ENCODE data around the gene BEX3. TPM values are rescaled to one million over a fixed set of nuclear protein-coding genes. Genes with fewer than 3 reads are reported as not detected.

The BEX3 gene
- 132 and 200 TPM in 2 replicates for total RNA-seq

DNA sequence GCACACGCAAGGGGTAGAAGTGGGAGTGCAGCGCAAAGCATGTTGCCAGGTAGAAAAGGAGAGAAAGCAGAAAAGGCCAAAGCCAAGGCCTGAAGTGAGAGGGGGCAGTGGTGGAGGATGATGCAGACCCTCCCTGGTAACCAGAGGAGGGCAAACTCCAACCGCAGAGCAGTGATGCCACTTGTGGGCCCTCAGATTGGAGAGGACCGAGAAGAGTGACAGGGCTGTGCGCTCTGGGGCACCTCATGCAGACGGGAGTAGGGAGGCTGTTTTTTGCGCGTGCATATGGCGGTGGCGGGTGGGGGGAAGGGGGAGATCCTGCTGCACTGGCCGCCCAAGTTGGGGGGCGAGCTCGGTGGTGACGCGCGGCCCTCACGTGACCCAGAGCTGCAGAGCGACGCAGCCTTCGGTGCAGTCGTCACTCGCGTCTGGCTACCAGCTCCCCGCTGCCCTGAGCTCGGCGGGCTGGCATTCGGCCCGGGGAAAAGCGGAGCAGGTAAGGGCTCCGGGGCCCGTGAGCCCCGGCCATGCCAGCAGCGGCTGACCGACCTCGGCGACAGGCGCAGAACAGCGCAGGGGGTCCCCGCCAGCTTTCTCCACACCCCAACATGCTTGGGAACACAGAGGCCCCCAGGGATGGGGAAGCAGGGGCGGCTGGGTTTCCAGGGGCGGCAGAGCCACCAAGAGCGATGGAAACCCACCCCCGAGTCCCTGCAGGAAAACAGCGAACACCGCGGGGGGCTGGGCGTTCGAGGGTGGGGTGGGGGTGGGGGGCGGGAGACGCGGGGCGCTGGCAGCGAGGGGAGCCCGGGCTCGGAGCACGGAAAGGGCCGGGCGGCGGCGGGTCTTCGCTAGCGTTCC is at the start of gene BEX3:
Gene BEX3 (plus strand): TSS at position 421 of the 861 bp plus-strand sequence. CDS start 984 bp downstream, outside the sequence.

DNA sequence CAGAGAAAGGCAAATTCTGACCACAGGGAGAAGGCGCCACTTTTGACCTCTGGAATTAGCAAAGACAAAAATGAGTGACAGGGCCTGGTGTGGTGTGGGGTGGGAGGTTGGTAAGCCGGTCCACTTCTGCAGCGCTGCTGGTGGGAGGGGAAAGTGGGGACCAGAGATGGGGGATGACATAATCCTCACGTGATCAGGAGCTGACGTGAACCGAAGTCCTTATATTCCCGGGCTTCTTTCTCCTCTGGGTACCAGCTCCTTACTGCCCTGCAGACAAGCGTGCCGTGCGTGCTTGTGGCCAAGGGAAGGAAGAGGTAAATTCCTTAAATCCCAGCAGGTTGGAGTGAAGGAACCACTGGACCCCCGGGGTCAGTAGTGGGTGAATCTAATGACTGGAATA is 46.3 kb upstream of the BEX3 start, which contains the start of gene TCEAL7:
Gene TCEAL7 (plus strand): TSS at position 249 of the 400 bp plus-strand sequence. CDS start 1,165 bp downstream, outside the sequence.

DNA sequence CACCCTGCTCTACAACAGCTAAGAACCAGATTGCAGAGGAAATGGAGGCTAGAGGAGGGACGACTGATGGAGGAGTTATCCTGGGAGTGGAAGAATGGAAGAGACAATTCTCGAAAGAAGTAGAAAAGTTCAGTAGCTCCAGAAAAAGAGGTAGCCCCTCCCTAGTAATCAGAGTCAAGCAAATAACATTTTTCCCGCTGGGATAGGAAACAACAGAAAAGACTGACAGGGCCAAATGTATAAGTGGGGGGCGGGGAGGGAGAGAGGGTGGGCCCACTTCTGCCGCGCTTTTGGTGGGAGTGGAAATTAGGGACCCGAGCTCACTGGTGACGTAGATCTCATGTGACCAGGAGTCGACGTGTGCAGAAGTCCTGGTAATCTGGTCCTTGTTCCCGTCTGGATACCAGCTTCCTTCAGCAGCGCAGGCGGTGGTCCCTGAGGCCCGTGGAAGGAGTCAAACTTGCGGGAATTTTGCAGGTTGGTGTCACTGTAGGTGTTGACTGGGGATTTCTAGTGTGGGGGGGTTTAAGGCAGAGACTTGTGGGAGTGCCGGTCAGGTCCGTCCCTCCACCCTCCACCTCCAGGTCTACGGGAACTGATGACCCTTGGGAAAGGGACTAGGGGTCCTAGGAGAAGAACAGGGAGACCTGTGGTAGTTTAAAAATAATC is 20.1 kb upstream of the BEX3 start, which contains the start of gene TCEAL9:
Gene TCEAL9 (plus strand): TSS at position 377 of the 669 bp plus-strand sequence. CDS start 1,179 bp downstream, outside the sequence.

Other genes with a start within 250 kb of the BEX3 start
- gene BEX4, start 161.4 kb upstream of the BEX3 start, total RNA-seq, result 26.2 and 32.5 TPM in 2 replicates
- gene TCEAL8, start 121.4 kb upstream of the BEX3 start, total RNA-seq, result 77.5 and 78.7 TPM in 2 replicates
- gene TCEAL5, start 99.8 kb upstream of the BEX3 start, total RNA-seq, result not detected in 2 replicates
- 13.8 and 24.0 TPM in 2 replicates for gene BEX2, start 65.5 kb upstream of the BEX3 start, total RNA-seq
- gene TCEAL7, start 46.3 kb upstream of the BEX3 start, total RNA-seq, result 7.6 and 9.9 TPM in 2 replicates
- gene TCEAL9, start 20.0 kb upstream of the BEX3 start, total RNA-seq, result 70.4 and 76.2 TPM in 2 replicates
- gene RAB40A, start 143.0 kb downstream of the BEX3 start, total RNA-seq, result not detected in 2 replicates
- 41.9 and 57.1 TPM in 2 replicates for gene TCEAL4, start 209.0 kb downstream of the BEX3 start, total RNA-seq
- gene TCEAL3, start 231.4 kb downstream of the BEX3 start, total RNA-seq, result 20.0 and 22.3 TPM in 2 replicates

All from hair follicular keratinocyte (primary cell).